H1 (cell line): ENCODE data around the gene SSTR4. TPM values are rescaled to one million over a fixed set of nuclear protein-coding genes. Genes with fewer than 3 reads are reported as not detected.

Source experiments
- CTCF ChIA-PET: fragments of 300-600 bp; sonication (Branson Sonifier 250); formaldehyde crosslinking; loops from one replicate; lab custom pipeline; 2021; ENCODE audit not compliant: partially characterized antibody; lab: Charles Lee
- POLR2A ChIA-PET: fragments of 300-600 bp; sonication (Branson Sonifier 250); formaldehyde crosslinking; loops from one replicate; lab custom pipeline; 2021; ENCODE audit warnings: inconsistent platforms; ENCODE audit not compliant: partially characterized antibody; lab: Charles Lee
- DNase-seq, 2 experiments: peaks; one replicate each; pipeline versions ENCODE4 v3.0.0 to v3.0.0-alpha.2; 2010 to 2022; ENCODE audit warnings: low spot score in 2 of 2, low read depth in 1 of 2, mixed read lengths in 1 of 2
- FAIRE-seq: peaks from 2 replicates; lab custom pipeline; 2011; peaks lifted over from hg19 to GRCh38; lab: Jason Lieb, UNC
- H2AFZ ChIP-seq: 2 replicates; pipeline ENCODE4 v1.8.1; 2012; ENCODE audit warnings: low read length, inconsistent platforms
- H2AK5ac ChIP-seq: 2 replicates; pipeline ENCODE4 v1.6.1; 2013; ENCODE audit warnings: low read depth, low read length
- H2BK120ac ChIP-seq: replicated peaks from 2 replicates; pipeline ENCODE3; 2013; ENCODE audit warnings: low read depth, low read length, inconsistent platforms
- H2BK12ac ChIP-seq: 2 replicates; pipeline ENCODE4 v1.6.1; 2013; ENCODE audit warnings: low read depth, low read length
- H2BK15ac ChIP-seq: 2 replicates; pipeline ENCODE4 v1.6.1; 2013; ENCODE audit warnings: low read length
- H2BK20ac ChIP-seq: 2 replicates; pipeline ENCODE4 v1.6.1; 2013; ENCODE audit warnings: low read length
- H2BK5ac ChIP-seq: 2 replicates; pipeline ENCODE4 v1.6.1; 2013; ENCODE audit warnings: low read depth, low read length
- H3K14ac ChIP-seq: 2 replicates; pipeline ENCODE4 v1.6.1; 2013; ENCODE audit warnings: inconsistent platforms; ENCODE audit not compliant: insufficient read length
- H3K18ac ChIP-seq: 2 replicates; pipeline ENCODE4 v1.6.1; 2013; ENCODE audit warnings: low read length; ENCODE audit errors: extremely low read depth
- H3K23ac ChIP-seq: 2 replicates; pipeline ENCODE4 v1.6.1; 2013; ENCODE audit warnings: inconsistent platforms; ENCODE audit not compliant: insufficient read length
- H3K23me2 ChIP-seq: 2 replicates; pipeline ENCODE4 v1.6.1; 2013; ENCODE audit warnings: low read depth, low read length
- H3K27ac ChIP-seq: 2 replicates; pipeline ENCODE4 v1.6.1; 2011; ENCODE audit warnings: low read depth, low read length, inconsistent platforms
- H3K27me3 ChIP-seq, 4 experiments: replicated peaks in 1 of 4; 1 replicate in 1 of 4; 2 replicates in 3 of 4; pipeline versions ENCODE4 v1.6.1 to v1.8.1; 2011 to 2013; ENCODE audit warnings: low read length in 3 of 4, mild to moderate bottlenecking in 3 of 4, inconsistent platforms in 2 of 4, mixed read lengths in 2 of 4, moderate library complexity in 1 of 4; ENCODE audit not compliant: control insufficient read depth in 3 of 4, insufficient read depth in 3 of 4; ENCODE audit errors: extremely low read depth in 1 of 4
- H3K36me3 ChIP-seq, 4 experiments: 2 replicates each; pipeline versions ENCODE4 v1.6.1 to v1.8.1; 2011 to 2013; ENCODE audit warnings: mild to moderate bottlenecking in 4 of 4, low read length in 3 of 4, moderate library complexity in 2 of 4, control low read depth in 1 of 4, inconsistent platforms in 1 of 4; ENCODE audit not compliant: insufficient read depth in 4 of 4, control insufficient read depth in 2 of 4
- H3K4ac ChIP-seq: replicated peaks from 2 replicates; pipeline ENCODE3; 2013; ENCODE audit warnings: low read length, low read depth, mixed read lengths, inconsistent platforms; ENCODE audit not compliant: insufficient read length
- H3K4me1 ChIP-seq, 4 experiments: replicated peaks in 1 of 4; 1 replicate in 1 of 4; 2 replicates in 3 of 4; pipeline versions ENCODE4 v1.6.1 to v1.8.1; 2011 to 2013; ENCODE audit warnings: low read length in 3 of 4, inconsistent platforms in 2 of 4, mixed read lengths in 1 of 4; ENCODE audit not compliant: insufficient read depth in 4 of 4, control insufficient read depth in 3 of 4
- H3K4me2 ChIP-seq, 2 experiments: 2 replicates each; pipeline versions ENCODE4 v1.6.1 to v1.8.1; 2011 to 2013; ENCODE audit warnings: low read depth in 2 of 2, low read length in 2 of 2, control low read depth in 1 of 2, inconsistent platforms in 1 of 2, mild to moderate bottlenecking in 1 of 2; ENCODE audit not compliant: insufficient read depth in 1 of 2
- H3K4me3 ChIP-seq, 4 experiments: fragments of 200-600, 300-600 bp in 1 of 4; sonication (generic), shearing (Covaris generic), sonication (Bioruptor Twin) in 1 of 4; 2 replicates each; pipeline versions ENCODE4 v1.5.1 to v1.8.1; 2011 to 2016; ENCODE audit warnings: low read length in 4 of 4, low read depth in 3 of 4, control low read depth in 2 of 4, inconsistent platforms in 2 of 4, mild to moderate bottlenecking in 2 of 4, mixed read lengths in 1 of 4, moderate library complexity in 1 of 4; ENCODE audit not compliant: insufficient read depth in 2 of 4; ENCODE audit errors: extremely low read depth in 1 of 4
- H3K56ac ChIP-seq: replicated peaks from 2 replicates; pipeline ENCODE3; 2013; ENCODE audit warnings: low read depth, mild to moderate bottlenecking, mixed read lengths, low read length, inconsistent platforms; ENCODE audit not compliant: insufficient read length
- H3K79me1 ChIP-seq: 2 replicates; pipeline ENCODE4 v1.6.1; 2013; ENCODE audit warnings: low read depth, low read length, control low read depth
- H3K79me2 ChIP-seq, 2 experiments: 2 replicates each; pipeline versions ENCODE4 v1.6.1 to v1.8.1; 2012 to 2013; ENCODE audit warnings: low read length in 2 of 2, mild to moderate bottlenecking in 2 of 2, inconsistent platforms in 1 of 2; ENCODE audit not compliant: insufficient read depth in 2 of 2, control insufficient read depth in 1 of 2
- H3K9ac ChIP-seq, 4 experiments: replicated peaks in 1 of 4; 1 replicate in 1 of 4; 2 replicates in 3 of 4; pipeline versions ENCODE4 v1.6.1 to v1.8.1; 2011 to 2013; ENCODE audit warnings: low read depth in 3 of 4, low read length in 3 of 4, control low read depth in 2 of 4, mild to moderate bottlenecking in 2 of 4, moderate library complexity in 2 of 4, inconsistent platforms in 1 of 4; ENCODE audit errors: extremely low read depth in 1 of 4
- H3K9me3 ChIP-seq, 2 experiments: 2 replicates each; pipeline versions ENCODE4 v1.6.1 to v1.8.1; 2012 to 2013; ENCODE audit warnings: mild to moderate bottlenecking in 2 of 2, moderate library complexity in 2 of 2, control low read depth in 1 of 2, inconsistent platforms in 1 of 2, low read depth in 1 of 2, low read length in 1 of 2, mixed read lengths in 1 of 2; ENCODE audit not compliant: insufficient read depth in 2 of 2
- H4K20me1 ChIP-seq, 2 experiments: replicated peaks in 1 of 2; 2 replicates each; pipeline versions ENCODE3 to v1.8.1; 2011 to 2013; ENCODE audit warnings: inconsistent platforms in 2 of 2, low read length in 2 of 2, mild to moderate bottlenecking in 1 of 2; ENCODE audit not compliant: insufficient read depth in 2 of 2, control insufficient read depth in 1 of 2
- H4K5ac ChIP-seq: 2 replicates; pipeline ENCODE4 v1.6.1; 2013; ENCODE audit warnings: low read length, low read depth, mixed read lengths, inconsistent platforms; ENCODE audit not compliant: insufficient read length
- H4K8ac ChIP-seq: 2 replicates; pipeline ENCODE4 v1.8.0; 2013; ENCODE audit warnings: mild to moderate bottlenecking, moderate library complexity, low read length, inconsistent platforms; ENCODE audit not compliant: insufficient read depth; ENCODE audit errors: extremely low read depth
- H4K91ac ChIP-seq: replicated peaks from 2 replicates; pipeline ENCODE3; 2013; ENCODE audit warnings: low read length, mixed read lengths, inconsistent platforms; ENCODE audit not compliant: insufficient read length
- GTF2F1 ChIP-seq: IDR thresholded peaks from 2 replicates; pipeline ENCODE4 v1.6.1; 2012; ENCODE audit warnings: low read depth, low read length, improper control_type of control experiment, borderline replicate concordance
- TAF1 ChIP-seq: IDR thresholded peaks from 2 replicates; pipeline ENCODE4 v1.6.1; 2011; ENCODE audit warnings: mild to moderate bottlenecking, low read depth, low read length
- WGBS, 2 experiments: shearing (Covaris generic) in 1 of 2; methylation state at CpG; one replicate each; pipeline versions ENCODE4 v1.1.6 to v1.1.7; 2013 to 2015; ENCODE audit warnings: low lambda C conversion rate in 2 of 2, mixed read lengths in 2 of 2, inconsistent platforms in 1 of 2, low coverage in 1 of 2, missing lambda C conversion rate in 1 of 2; ENCODE audit not compliant: insufficient replicate concordance in 2 of 2, insufficient coverage in 1 of 2, insufficient read length in 1 of 2; ENCODE audit errors: extremely low coverage in 1 of 2, missing lambda C conversion rate in 1 of 2; 5-methylcytosine and 5-hydroxymethylcytosine counted together
- polyA plus RNA-seq, 7 experiments: library from polyadenylated mRNA; depleted of rRNA in 3 of 7; stranded (reverse) in 5 of 7; unstranded in 2 of 7; fragments of >200 nt in 5 of 7; fragments of 200-250 nt in 2 of 7; gene quantifications; 1 replicate in 5 of 7; 2 replicates in 1 of 7; 4 replicates in 1 of 7; pipeline versions ENCODE4 v1.2.1 to v1.2.3, GENCODE V29; 2011 to 2013; ENCODE audit warnings: missing spikeins in 2 of 7, mixed read lengths in 2 of 7
- total RNA-seq: library from RNA; stranded (reverse); fragmentation: NEBNext Ultra II Directional; extraction: Animal tissue kit (Norgen Biotek cat#: 25700); gene quantifications from 2 replicates; pipeline ENCODE4 v1.2.1, GENCODE V29; 2021

SSTR4 gene
- total and polyA plus RNA-seq, 2 of the 8 experiments (the other 6 are each of a cell fraction or from before 2014, with no cell fraction given): 0.05 TPM; not detected in 1

- Histone ChIP-seq H3K79me1 (no peaks in the 10 kb centered on the region), H3K18ac (no peak overlapping the region), H3K4me3 (no peak overlapping the region), H3K27ac (no peak overlapping the region), H4K5ac (no peak overlapping the region), H3K4me1 (peaks cover 0 to 7% (median 2%) of the 10 kb centered on the region in 4 experiments; a peak in 2 of 7 replicates), H3K4ac (no peak overlapping the region), H4K8ac (no peak overlapping the region), H3K23me2 (no peaks in the 10 kb centered on the region), H3K9ac (no peak overlapping the region), H3K14ac (no peak overlapping the region), H3K79me2 (no peaks in the 10 kb centered on the region), H4K20me1 (no peaks in the 10 kb centered on the region), H3K27me3 (no peaks in the 10 kb centered on the region), H3K56ac (no peak overlapping the region), H2BK5ac (no peak overlapping the region), H4K91ac (no peak overlapping the region), H3K4me2 (no peak overlapping the region), H2BK120ac (no peak overlapping the region), H2BK20ac (no peak overlapping the region), H3K36me3 (no peaks in the 10 kb centered on the region), H3K9me3 (no peaks in the 10 kb centered on the region), H2AK5ac (no peak overlapping the region), H2AFZ (no peak overlapping the region), H2BK15ac (no peak overlapping the region), H2BK12ac (no peak overlapping the region), H3K23ac (no peak overlapping the region)
- TF ChIP-seq GTF2F1: no peak
- no peak for TF ChIP-seq TAF1
- 73% methylated on average over 9 of the region's 9 CpGs; no CpG with 5 or more reads in 1 of the 2 experiments for WGBS, 2 experiments
- ChIA-PET CTCF (interaction anchor here (0.7 to 2.1 kb wide), 6 partner anchors 9 to 118 kb away, joined by 3 to 6 read pairs (median 4); no protein-coding TSS in a partner anchor), POLR2A (no interaction called here)
- no peak for DNase-seq
- no peak for FAIRE-seq
These were observed 47.9 kb downstream of the SSTR4 start for GRCh38 chr20:23082846-23083552.
